HepG2 (cell line): ENCODE data around the gene POLR1C. TPM values are rescaled to one million over a fixed set of nuclear protein-coding genes. Genes with fewer than 3 reads are reported as not detected.

ENCODE experiments used
- ATAC-seq: fragments of 200-7000 bp; cut with Tn5 transposase; 3 replicates; pipeline ENCODE4 v1.9.1; 2020; ENCODE audit warnings: mild to moderate bottlenecking, moderate library complexity
- BruUV-seq: library from RNA; stranded (reverse); fragments of 400-500 nt; replicated peaks from 2 replicates; lab custom pipeline; 2021; lab: Mats Ljungman, UMichigan
- CTCF ChIA-PET: fragments of 300-600 bp; formaldehyde crosslinking; extraction: SDS; loops from one replicate; lab custom pipeline; 2021; ENCODE audit warnings: low total read pairs, inconsistent platforms, low intra/inter-chr PET ratio; lab: Yijun Ruan, JAX
- POLR2A ChIA-PET: fragments of 350-600 bp; sonication (Branson Sonifier 250); formaldehyde crosslinking; loops from one replicate; lab custom pipeline; 2020; ENCODE audit warnings: antibody characterized with exemption, inconsistent platforms; lab: Yijun Ruan, JAX
- DNase-seq: peaks from one replicate; pipeline ENCODE4 v3.0.0-alpha.2; 2015; ENCODE audit warnings: low spot score
- FAIRE-seq: peaks from 3 replicates; lab custom pipeline; 2011; peaks lifted over from hg19 to GRCh38; lab: Jason Lieb, UNC
- H2AFZ ChIP-seq: one replicate; pipeline ENCODE4 v1.6.1; 2011; ENCODE audit warnings: low read length, inconsistent platforms
- H3K27ac ChIP-seq: fragments of 300-600 bp; 3 replicates; pipeline ENCODE4 v1.8.0; 2011; ENCODE audit warnings: mixed run types, mild to moderate bottlenecking, mixed read lengths, low read length, inconsistent platforms; ENCODE audit not compliant: insufficient read depth; ENCODE audit errors: extremely low read length
- H3K27me3 ChIP-seq, 2 experiments: fragments of 200-600 bp in 1 of 2; 2 replicates in 1 of 2; 3 replicates in 1 of 2; pipeline versions ENCODE4 v1.6.0 to v1.8.0; 2011; ENCODE audit warnings: low read length in 2 of 2, mild to moderate bottlenecking in 2 of 2, moderate library complexity in 2 of 2, inconsistent platforms in 1 of 2; ENCODE audit not compliant: insufficient read depth in 2 of 2, control insufficient read depth in 1 of 2
- H3K36me3 ChIP-seq, 2 experiments: fragments of 200-600 bp in 1 of 2; replicated peaks in 1 of 2; 2 replicates in 1 of 2; 3 replicates in 1 of 2; pipeline versions ENCODE4 v1.5.1 to v1.8.0; 2011; ENCODE audit warnings: low read length in 2 of 2, inconsistent platforms in 1 of 2; ENCODE audit not compliant: insufficient read depth in 2 of 2, control insufficient read depth in 1 of 2
- H3K4me1 ChIP-seq: 2 replicates; pipeline ENCODE4 v1.5.1; 2012; ENCODE audit warnings: low read length, inconsistent platforms; ENCODE audit not compliant: insufficient read depth
- H3K4me2 ChIP-seq: 2 replicates; pipeline ENCODE4 v1.6.0; 2011; ENCODE audit warnings: low read depth, low read length, inconsistent platforms
- H3K4me3 ChIP-seq, 3 experiments: fragments of 200-600 bp in 1 of 3; sonication (generic), shearing (Covaris generic) in 1 of 3; replicated peaks in 1 of 3; 2 replicates each; pipeline ENCODE4 v1.5.1; 2011 to 2016; ENCODE audit warnings: low read length in 3 of 3, inconsistent platforms in 2 of 3, low read depth in 2 of 3, mild to moderate bottlenecking in 2 of 3, control low read depth in 1 of 3, mixed read lengths in 1 of 3; ENCODE audit not compliant: insufficient read depth in 1 of 3
- H3K79me2 ChIP-seq: one replicate; pipeline ENCODE4 v1.6.1; 2011; ENCODE audit warnings: low read length, inconsistent platforms; ENCODE audit not compliant: insufficient read depth
- H3K9ac ChIP-seq: 2 replicates; pipeline ENCODE4 v1.6.0; 2011; ENCODE audit warnings: mild to moderate bottlenecking, low read depth, low read length, inconsistent platforms; ENCODE audit not compliant: insufficient read depth
- H3K9me3 ChIP-seq: 2 replicates; pipeline ENCODE4 v1.5.1; 2012; ENCODE audit warnings: mild to moderate bottlenecking, low read length
- H4K20me1 ChIP-seq: 2 replicates; pipeline ENCODE4 v1.6.0; 2011; ENCODE audit warnings: inconsistent platforms, mild to moderate bottlenecking, low read length, moderate library complexity; ENCODE audit not compliant: insufficient read depth
- CHCHD3 ChIP-seq: sonication (generic); formaldehyde crosslinking; IDR thresholded peaks from 2 replicates; pipeline ENCODE4 v1.8.0; 2022; ENCODE audit warnings: mild to moderate bottlenecking, missing genetic modification reagents, moderate library complexity
- FOXC1 ChIP-seq: sonication (generic); formaldehyde crosslinking; IDR thresholded peaks from 2 replicates; pipeline ENCODE4 v1.8.0; 2022; ENCODE audit warnings: mild to moderate bottlenecking, missing genetic modification reagents, borderline replicate concordance
- MXD4 ChIP-seq: IDR thresholded peaks from 2 replicates; pipeline ENCODE4 v1.6.1; 2016; ENCODE audit warnings: mild to moderate bottlenecking, missing biosample characterization, missing genetic modification reagents
- NFATC3 ChIP-seq: sonication (generic); formaldehyde crosslinking; IDR thresholded peaks from 2 replicates; pipeline ENCODE4 v1.5.1; 2020; ENCODE audit warnings: mild to moderate bottlenecking, missing genetic modification reagents
- SMC3 ChIP-seq: IDR thresholded peaks from 2 replicates; pipeline ENCODE4 v1.6.1; 2011; ENCODE audit warnings: low read length, improper control_type of control experiment
- ZBTB7A ChIP-seq: sonication (generic); formaldehyde crosslinking; IDR thresholded peaks from 2 replicates; pipeline ENCODE4 v1.8.0; 2022; ENCODE audit warnings: mild to moderate bottlenecking, missing genetic modification reagents
- ZFP36L1 ChIP-seq: sonication (generic); formaldehyde crosslinking; IDR thresholded peaks from 2 replicates; pipeline ENCODE4 v1.8.0; 2022; ENCODE audit warnings: mild to moderate bottlenecking, missing genetic modification reagents, moderate library complexity
- WGBS: methylation state at CpG from one replicate; pipeline ENCODE4 v1.1.6; 2017; ENCODE audit warnings: low lambda C conversion rate; 5-methylcytosine and 5-hydroxymethylcytosine counted together
- in situ Hi-C: cut with HindIII; loops from 2 replicates; pipeline ENCODE4 v1.10.0; 2017; ENCODE audit warnings: low pct_unique_long_range_greater_than_20kb; ENCODE audit not compliant: extremely low pct_ligation_motif_present
- intact Hi-C: fragments of 100-400 bp; cut with micrococcal nuclease; formaldehyde crosslinking; loops from one replicate; pipeline ENCODE4 v1.10.0; 2022; ENCODE audit not compliant: unreplicated experiment
- polyA plus RNA-seq, 8 experiments: library from polyadenylated mRNA; depleted of rRNA in 3 of 8; stranded (reverse) in 7 of 8; unstranded in 1 of 8; fragments of >200 nt; fragmentation: Illumina TruSeq in 4 of 8; extraction: Trizol in 4 of 8; gene quantifications; 2 replicates each; pipeline versions ENCODE4 v1.2.1 to v1.2.3, GENCODE V29; 2011 to 2016; ENCODE audit warnings: low read depth in 4 of 8, missing spikeins in 1 of 8, mixed read lengths in 1 of 8; ENCODE audit not compliant: insufficient read depth in 1 of 8
- total RNA-seq, 5 experiments: library from RNA; depleted of rRNA; stranded (reverse); fragments of >200 nt; fragmentation: Illumina TruSeq; extraction: Trizol; gene quantifications; 2 replicates each; pipeline ENCODE4 v1.2.3, GENCODE V29; 2016; ENCODE audit warnings: low read depth in 1 of 5
- TF ChIP-seq, protein P1 (sequence below): sonication (generic); formaldehyde crosslinking; IDR thresholded peaks from 2 replicates; pipeline ENCODE4 v1.4.0; 2020; ENCODE audit warnings: mild to moderate bottlenecking, missing genetic modification reagents
- TF ChIP-seq, protein P2 (sequence below): sonication (generic); formaldehyde crosslinking; IDR thresholded peaks from 2 replicates; pipeline ENCODE4 v1.5.1; 2020; ENCODE audit warnings: missing genetic modification reagents, mild to moderate bottlenecking, borderline replicate concordance
- TF ChIP-seq, protein P3 (sequence below): sonication (generic); formaldehyde crosslinking; IDR thresholded peaks from 2 replicates; pipeline ENCODE4 v1.4.0; 2020; ENCODE audit warnings: mild to moderate bottlenecking, missing genetic modification reagents, borderline replicate concordance
- TF ChIP-seq, protein P4 (sequence below): sonication (generic); formaldehyde crosslinking; IDR thresholded peaks from 2 replicates; pipeline ENCODE4 v1.5.0; 2020; ENCODE audit warnings: mild to moderate bottlenecking, missing genetic modification reagents

The POLR1C gene
- total and polyA plus RNA-seq, 2 of the 13 experiments (the other 11 are each of a cell fraction or from before 2014, with no cell fraction given): 62.6 to 72.2 TPM

DNA sequence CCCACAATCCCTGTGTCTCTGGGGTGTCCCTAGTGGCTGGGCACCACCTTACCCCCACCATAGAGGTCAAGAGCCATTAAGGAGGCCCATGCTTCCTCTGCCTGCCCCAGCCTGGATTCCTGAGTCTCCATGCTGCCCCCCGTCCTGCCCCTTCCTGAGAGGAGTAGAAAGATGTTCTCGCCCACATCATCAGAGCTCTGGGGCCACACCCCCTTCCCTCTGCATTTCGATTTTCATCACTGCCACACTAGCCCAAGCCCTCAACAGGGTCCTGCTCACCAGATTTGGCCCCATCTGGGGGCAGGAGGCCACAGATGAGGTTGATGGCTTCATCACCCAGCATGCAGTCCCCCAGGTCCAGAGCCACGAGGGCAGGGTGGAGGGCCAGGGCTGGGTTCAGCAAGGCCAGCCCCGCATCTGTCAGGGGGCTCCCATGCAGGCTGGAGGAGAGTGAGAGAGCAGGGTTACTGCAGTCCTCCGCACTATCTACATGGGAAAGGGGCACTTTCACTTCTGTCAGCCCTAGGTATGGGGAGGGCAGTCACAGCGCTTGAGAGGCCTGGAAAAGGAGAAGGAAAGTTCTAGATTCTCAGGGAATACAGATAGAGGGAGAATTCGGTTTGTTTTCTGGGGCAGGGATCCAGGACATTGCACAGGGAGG is 8.3 kb upstream of the POLR1C start (continued):
- TF ChIP-seq FOXC1 (CRISPR knock-in tag) (0 out of 2 replicates have a peak, but pooled peaks have one; percentile 2), NFATC3 (CRISPR knock-in tag) (no peak), ZFP36L1 (CRISPR knock-in tag) (no peak)
- TF ChIP-seq, protein P1, sequence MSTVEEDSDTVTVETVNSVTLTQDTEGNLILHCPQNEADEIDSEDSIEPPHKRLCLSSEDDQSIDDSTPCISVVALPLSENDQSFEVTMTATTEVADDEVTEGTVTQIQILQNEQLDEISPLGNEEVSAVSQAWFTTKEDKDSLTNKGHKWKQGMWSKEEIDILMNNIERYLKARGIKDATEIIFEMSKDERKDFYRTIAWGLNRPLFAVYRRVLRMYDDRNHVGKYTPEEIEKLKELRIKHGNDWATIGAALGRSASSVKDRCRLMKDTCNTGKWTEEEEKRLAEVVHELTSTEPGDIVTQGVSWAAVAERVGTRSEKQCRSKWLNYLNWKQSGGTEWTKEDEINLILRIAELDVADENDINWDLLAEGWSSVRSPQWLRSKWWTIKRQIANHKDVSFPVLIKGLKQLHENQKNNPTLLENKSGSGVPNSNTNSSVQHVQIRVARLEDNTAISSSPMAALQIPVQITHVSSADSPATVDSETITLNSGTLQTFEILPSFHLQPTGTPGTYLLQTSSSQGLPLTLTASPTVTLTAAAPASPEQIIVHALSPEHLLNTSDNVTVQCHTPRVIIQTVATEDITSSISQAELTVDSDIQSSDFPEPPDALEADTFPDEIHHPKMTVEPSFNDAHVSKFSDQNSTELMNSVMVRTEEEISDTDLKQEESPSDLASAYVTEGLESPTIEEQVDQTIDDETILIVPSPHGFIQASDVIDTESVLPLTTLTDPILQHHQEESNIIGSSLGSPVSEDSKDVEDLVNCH (CRISPR knock-in tag): no peak

DNA sequence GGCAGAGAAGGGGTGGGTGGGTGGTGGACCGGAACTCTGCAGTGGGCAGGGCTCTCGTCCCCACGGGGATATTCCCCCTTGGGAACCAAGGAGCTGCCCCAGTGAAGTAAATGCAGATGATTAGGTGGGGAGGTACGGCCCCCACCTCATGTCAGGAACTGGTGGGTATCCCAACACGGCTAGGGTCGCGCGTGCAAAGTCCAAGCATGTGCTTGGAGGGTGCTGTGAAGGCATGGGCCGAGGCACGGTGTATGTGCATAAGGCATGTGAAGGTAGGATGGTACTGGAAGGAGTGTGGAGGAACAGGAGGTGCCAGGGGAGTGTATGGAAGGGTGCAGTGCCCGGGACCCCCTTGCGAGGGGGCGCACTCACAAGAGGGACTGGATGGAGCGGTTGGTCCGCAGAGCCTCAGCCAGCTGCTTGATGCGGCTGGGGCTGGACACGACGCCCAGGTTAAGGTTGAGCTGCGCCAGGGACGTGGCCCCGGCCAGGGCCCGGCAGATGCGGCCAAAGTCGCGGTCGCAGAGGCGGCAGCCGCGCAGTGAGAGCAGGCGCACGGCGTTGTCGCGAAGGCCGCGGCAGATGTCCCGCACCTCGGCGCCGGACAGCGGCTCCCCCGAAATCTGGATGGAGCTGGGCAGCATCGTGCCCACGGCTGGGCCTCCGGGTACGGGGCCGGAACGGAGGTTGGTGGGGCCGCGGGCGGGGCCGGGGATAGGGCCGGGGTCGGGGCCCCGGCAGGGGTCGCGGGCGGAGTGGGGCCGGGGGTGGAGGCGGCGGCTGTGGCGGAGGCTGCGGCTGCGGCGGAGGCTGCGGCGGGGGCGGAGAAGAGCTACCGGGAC is 7.5 kb upstream of the POLR1C start:
- ChIA-PET POLR2A (interaction anchor here (1.0 to 1.9 kb wide), 14 partner anchors 10 to 140 kb away, joined by 3 to 13 read pairs (median 5); partner anchors contain the start of genes ABCC10, DLK2, GTPBP2 and POLH), CTCF (no interaction called here)
- Histone ChIP-seq H3K27me3 (peaks cover 3 to 7% of the 10 kb centered on the region in 2 experiments; a peak in 4 of 5 replicates), H3K27ac (no peak overlapping the region), H3K79me2 (peaks cover 2% of the 10 kb centered on the region), H3K9me3 (no peaks in the 10 kb centered on the region), H2AFZ (no peak overlapping the region), H3K36me3 (peaks cover 18 to 32% of the 10 kb centered on the region in 2 experiments), H3K4me1 (peaks cover 49% of the 10 kb centered on the region), H4K20me1 (no peaks in the 10 kb centered on the region; the same call in 1 of the 2 replicates), H3K4me3 (peak overlapping the region; percentile 61 to 74 (median 69)), H3K4me2 (peak overlapping the region; percentile 82), H3K9ac (peak overlapping the region; percentile 49)
- DNase-seq (no peak), FAIRE-seq (peak; percentile 18), ATAC-seq (peak; percentile 19)
- in situ Hi-C loops (no loop called here), intact Hi-C loops (loop anchor here (5.0 kb wide), 2 partner anchors 122 to 247 kb away; no protein-coding TSS in a partner anchor)
- WGBS: 14% methylated on average over 17 of the region's 69 CpGs
- BruUV-seq: no TSS peak
- TF ChIP-seq MXD4 (CRISPR knock-in tag): 0 out of 2 replicates have a peak, but pooled peaks have one; percentile 28
- TF ChIP-seq, protein P2, sequence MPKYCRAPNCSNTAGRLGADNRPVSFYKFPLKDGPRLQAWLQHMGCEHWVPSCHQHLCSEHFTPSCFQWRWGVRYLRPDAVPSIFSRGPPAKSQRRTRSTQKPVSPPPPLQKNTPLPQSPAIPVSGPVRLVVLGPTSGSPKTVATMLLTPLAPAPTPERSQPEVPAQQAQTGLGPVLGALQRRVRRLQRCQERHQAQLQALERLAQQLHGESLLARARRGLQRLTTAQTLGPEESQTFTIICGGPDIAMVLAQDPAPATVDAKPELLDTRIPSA: 0 out of 2 replicates have a peak, but pooled peaks have one; percentile 30
- TF ChIP-seq, protein P3, sequence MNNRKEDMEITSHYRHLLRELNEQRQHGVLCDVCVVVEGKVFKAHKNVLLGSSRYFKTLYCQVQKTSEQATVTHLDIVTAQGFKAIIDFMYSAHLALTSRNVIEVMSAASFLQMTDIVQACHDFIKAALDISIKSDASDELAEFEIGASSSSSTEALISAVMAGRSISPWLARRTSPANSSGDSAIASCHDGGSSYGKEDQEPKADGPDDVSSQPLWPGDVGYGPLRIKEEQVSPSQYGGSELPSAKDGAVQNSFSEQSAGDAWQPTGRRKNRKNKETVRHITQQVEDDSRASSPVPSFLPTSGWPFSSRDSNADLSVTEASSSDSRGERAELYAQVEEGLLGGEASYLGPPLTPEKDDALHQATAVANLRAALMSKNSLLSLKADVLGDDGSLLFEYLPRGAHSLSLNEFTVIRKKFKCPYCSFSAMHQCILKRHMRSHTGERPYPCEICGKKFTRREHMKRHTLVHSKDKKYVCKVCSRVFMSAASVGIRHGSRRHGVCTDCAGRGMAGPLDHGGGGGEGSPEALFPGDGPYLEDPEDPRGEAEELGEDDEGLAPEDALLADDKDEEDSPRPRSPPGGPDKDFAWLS: 0 out of 2 replicates have a peak, but pooled peaks have one; percentile 57
- TF ChIP-seq, protein P4, sequence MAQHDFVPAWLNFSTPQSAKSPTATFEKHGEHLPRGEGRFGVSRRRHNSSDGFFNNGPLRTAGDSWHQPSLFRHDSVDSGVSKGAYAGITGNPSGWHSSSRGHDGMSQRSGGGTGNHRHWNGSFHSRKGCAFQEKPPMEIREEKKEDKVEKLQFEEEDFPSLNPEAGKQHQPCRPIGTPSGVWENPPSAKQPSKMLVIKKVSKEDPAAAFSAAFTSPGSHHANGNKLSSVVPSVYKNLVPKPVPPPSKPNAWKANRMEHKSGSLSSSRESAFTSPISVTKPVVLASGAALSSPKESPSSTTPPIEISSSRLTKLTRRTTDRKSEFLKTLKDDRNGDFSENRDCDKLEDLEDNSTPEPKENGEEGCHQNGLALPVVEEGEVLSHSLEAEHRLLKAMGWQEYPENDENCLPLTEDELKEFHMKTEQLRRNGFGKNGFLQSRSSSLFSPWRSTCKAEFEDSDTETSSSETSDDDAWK (CRISPR knock-in tag): no peak
- TF ChIP-seq ZBTB7A (CRISPR knock-in tag): peak; percentile 69
- 0 out of 2 replicates have a peak, but pooled peaks have one; percentile 53 for TF ChIP-seq CHCHD3 (CRISPR knock-in tag)
- TF ChIP-seq SMC3: no peak
